SK-N-SH treated with all-trans-retinoic acid at 6 μM for 48 hours (cell line): ENCODE results near the gene FIGN.

Experiments used
- OSR1 ChIP-seq: fragments of 250-450 bp; sonication (Bioruptor Pico); IDR thresholded peaks from 2 replicates; pipeline ENCODE4 v1.8.0; 2022; ENCODE audit warnings: moderate library complexity, mild to moderate bottlenecking, inconsistent platforms
- PATZ1 ChIP-seq: fragments of 250-450 bp; sonication (Bioruptor Pico); IDR thresholded peaks from 2 replicates; pipeline ENCODE4 v1.8.0; 2020; ENCODE audit warnings: mild to moderate bottlenecking, moderate library complexity, borderline replicate concordance
- PPARA ChIP-seq: fragments of 250-450 bp; sonication (Bioruptor Pico); IDR thresholded peaks from 2 replicates; pipeline ENCODE4 v1.5.0; 2020; ENCODE audit warnings: mild to moderate bottlenecking, borderline replicate concordance
- TOX ChIP-seq: fragments of 250-450 bp; sonication (Bioruptor Pico); IDR thresholded peaks from 2 replicates; pipeline ENCODE4 v1.8.0; 2021; ENCODE audit warnings: mild to moderate bottlenecking, moderate library complexity, borderline replicate concordance

- TF ChIP-seq TOX (no peak), PATZ1 (no peak), PPARA (CRISPR knock-in tag) (no peak), OSR1 (CRISPR knock-in tag) (no peak)
These were observed 102.5 kb downstream of the FIGN start for GRCh38 chr2:163633291-163633690.
